GM21526 (cell line): Measurements from ENCODE around the gene DUOXA1.

Experiments used
- ATAC-seq: cut with Tn5 transposase; IDR thresholded peaks from one replicate; pipeline ENCODE4 v1.9.1; 2021; ENCODE audit warnings: moderate library complexity; ENCODE audit not compliant: unreplicated experiment, low FRiP score

DUOXA1 gene, protein sequence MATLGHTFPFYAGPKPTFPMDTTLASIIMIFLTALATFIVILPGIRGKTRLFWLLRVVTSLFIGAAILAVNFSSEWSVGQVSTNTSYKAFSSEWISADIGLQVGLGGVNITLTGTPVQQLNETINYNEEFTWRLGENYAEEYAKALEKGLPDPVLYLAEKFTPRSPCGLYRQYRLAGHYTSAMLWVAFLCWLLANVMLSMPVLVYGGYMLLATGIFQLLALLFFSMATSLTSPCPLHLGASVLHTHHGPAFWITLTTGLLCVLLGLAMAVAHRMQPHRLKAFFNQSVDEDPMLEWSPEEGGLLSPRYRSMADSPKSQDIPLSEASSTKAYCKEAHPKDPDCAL

DNA sequence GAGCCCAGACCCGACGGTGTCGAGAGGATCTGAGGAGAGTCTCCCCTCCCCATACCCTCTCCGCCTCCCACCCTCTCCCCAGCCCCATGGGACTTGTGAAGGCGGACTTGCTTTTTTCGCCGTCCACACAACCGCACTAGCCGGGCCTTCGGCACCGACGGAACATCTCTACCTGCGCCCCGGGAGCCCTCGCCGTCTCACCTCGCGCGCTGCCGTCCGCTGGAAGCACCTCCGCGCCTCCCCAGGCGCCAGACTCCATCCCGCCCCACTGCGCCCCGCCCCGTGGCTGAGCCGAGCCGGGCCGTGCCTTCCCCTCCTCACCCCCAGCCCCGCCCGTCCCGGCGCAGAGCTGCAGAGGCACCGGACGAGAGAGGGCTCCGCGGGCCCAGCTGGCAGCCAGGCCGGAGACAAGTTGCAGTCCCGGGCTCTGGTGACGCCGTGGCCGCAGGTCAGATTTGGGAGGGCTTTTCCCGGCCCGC, at the start of gene DUOXA1, which contains the start of gene DUOX1:
TSS of gene DUOXA1 (minus strand) at position 229 of the 479 bp plus-strand sequence. CDS start 6,865 bp downstream, outside the sequence.
TSS of gene DUOX1 (plus strand) at position 344 of the 479 bp plus-strand sequence. CDS start 1,973 bp downstream, outside the sequence.
- ATAC-seq = no peak

DNA sequence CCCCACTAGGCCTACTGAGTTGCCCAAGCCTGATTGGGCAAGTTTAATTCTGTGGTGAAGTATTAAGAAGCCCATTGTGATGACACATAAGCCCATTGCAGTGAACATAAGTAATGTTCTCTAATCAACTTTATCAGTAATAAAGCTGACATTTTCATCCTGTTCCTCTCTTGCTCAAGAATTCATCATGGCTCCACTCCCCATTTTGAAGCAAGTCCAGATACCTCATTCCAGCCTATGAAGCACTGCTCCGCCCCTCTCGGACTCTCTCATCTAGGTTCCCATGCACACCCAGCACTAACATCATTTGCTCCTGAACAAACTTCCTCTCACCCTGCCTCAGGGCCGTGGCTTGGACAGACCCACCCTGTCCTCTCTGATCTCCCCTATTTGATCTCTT, 47.6 kb upstream of the DUOXA1 start:
- ATAC-seq = no peak

DNA sequence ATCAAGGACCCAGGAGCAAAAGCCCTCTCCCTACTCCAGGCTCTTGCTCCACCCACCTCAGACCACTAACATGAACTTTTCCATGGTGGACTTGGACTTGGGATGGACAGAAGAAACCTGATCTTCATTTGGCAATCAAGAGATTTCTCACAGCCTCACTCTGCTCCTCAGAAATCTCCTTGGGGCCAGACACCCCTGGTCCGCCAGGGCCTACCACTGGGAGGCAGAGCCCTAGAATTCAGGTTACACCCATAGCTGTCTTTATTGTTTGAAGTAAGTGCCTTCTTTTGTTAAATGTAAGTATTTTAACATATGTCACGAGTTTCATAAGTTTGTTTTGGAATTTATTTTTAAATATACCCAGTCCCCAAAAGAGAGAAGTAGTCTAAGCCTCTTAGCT, 44.9 kb upstream of the DUOXA1 start:
- no peak for ATAC-seq

DNA sequence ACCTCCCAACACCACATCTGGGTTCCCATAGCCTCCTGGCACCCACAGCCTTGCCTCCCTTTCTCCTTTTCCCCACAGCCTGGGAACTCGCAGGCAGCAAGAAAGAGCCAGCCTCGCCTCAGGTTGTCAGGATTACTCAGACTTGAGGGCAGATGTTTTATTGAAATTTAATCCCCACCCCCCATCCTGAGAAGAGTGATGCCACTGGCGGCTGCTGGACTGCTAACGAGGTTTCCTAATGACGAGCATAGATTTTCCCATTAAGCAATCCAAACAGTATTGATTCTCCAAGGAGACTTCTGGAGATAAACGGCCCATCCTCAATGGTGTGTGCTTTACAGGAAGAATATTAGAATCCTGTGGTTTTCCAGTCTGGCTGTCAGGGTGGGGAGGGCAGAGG, 44.4 kb upstream of the DUOXA1 start:
- ATAC-seq = no peak

DNA sequence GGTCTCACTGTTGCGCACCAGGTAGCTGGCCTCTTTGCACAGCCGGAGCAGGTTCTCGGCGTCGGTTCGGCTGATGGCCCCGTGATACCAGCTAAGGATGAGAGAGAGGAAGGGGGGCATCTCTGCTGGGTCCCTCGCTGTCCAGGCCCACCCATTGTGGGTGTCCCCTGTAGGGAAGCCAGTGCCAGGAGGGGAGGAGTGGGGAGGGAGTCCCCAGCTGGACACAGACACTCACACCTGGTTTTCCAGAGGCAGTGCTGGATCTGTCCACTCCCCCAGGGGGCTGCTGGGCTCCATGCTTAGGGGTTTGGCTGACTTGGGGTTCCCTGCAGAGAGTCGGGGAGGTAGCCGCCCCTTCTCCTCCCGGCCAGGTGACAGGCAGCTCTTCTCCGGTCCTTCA, 42.2 kb upstream of the DUOXA1 start:
- no peak for ATAC-seq

DNA sequence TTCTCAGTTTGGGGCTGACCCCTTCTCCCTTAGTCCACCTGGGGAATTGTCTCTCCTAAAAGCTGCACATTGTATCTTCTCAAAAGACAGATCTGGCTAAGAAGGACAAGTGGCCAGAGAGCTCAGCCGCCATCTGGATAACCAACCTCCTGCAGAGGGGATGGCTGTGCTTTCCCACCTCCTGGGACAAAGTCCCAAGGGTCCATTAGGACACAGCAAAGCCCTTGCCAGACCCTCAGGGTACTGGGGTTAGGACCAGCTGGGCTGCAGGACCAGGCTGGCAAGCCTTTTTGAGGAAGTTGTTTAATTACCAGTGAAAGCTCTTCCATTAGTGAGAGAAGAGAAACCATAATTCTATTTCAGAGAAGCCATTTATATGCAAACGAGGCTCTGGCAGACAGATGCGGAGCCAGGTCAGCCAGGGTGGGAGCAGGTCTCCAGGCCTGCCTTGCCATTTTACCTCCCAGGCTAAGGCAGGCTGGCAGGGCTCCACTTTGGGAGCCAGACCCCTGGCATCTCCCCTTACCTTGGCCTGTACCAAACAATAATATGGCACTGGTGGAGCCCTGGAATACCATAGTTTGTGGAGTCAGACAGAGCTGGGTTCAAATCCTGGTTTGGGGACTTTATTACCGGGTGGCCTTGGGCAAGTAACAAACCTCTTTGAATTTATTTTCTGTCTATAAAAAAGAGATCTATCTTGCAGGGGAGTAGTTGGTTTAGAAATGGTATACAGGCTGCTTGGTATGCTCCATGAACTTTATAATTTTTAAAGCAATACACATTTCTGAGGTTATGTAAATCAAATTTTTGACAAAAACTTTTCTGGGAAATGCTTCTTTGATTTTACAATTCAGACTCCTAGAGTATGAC, 40.2 kb upstream of the DUOXA1 start:
- ATAC-seq = no peak

DNA sequence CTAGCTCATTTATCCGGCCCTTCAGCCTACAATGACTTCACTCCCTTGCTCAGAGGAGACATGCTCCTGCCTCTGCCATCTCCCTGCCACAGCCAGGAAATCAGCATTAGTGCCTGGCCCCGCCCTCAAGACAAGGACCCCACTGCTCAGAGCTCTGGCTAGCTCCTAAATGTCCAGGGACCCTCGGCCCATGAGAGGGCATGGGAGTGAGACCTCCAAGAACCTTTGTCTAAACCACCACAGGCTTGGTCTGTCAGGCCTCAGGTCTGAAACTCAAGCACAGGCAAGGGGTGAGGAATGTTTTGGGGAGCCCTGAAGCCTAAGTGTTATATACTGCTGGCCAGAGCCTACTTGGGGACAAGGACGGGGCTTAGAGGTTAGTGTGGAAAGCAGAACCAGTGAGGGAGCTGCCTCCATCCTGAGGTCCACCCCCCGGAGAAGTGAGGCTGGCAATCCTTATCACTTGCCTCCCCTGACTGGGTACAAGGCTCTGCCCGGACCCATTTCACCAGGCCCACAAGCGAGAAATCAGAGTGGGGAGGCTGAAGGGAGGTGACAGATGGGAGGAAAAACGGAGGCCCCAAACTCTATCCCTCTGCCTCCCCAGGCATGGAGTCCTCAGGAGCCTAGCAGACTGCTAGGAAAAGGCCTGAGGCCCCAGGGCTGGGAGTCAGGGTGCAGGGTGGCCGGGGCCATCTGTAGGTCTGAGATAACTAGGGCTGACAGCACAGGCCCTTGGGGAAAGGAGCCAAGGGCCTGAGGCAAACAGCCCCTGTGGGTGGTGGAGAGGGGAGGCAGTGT, 39.3 kb upstream of the DUOXA1 start:
- ATAC-seq = no peak

DNA sequence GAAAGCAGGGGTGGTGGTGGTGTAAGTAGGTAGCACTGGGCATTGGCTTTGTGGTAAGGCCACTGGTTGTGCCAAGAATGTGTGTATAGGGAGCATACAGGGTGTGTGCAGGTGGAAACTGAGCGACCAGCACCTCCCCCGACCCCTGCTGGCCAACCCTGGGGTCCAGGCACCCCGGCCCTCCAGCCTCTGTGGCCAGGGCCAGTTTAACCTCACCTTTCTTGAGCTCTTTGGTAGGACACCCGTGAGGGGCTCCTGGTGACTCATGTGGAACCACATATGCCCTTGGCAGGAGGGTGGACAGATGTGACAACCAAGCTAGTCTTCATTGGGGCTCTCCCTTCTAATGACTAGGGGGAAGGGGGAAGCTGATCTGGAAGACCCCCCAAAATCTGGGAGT, 38.6 kb upstream of the DUOXA1 start:
- no peak for ATAC-seq

DNA sequence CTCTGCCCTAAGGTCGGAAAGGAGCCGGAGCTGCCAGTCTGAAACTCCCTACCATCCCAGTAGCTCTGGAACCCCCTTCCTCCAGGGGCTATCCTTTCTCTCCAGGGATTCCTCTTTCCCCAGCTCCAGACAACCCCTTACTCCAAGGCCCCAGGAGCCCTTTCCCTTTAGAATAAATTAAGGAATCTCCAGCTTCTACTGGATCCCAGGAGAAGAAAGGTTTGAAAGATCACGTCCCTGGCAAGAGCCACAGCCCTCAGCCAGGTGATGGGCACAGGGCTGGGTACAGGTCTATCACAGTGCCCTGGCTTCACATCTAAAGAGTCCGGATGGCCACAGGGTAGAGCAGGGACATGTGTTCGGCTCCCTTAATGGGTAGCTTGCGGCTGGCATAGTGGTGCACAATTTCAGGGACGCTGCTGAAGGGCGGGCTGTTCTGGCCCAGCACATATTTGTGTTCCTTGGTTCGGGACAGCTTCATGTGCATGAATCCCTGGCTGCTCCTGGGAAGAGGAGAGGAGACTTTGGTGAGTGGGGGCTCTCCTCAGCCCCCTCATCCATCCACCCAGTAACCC, 38.0 kb upstream of the DUOXA1 start:
- ATAC-seq = no peak

DNA sequence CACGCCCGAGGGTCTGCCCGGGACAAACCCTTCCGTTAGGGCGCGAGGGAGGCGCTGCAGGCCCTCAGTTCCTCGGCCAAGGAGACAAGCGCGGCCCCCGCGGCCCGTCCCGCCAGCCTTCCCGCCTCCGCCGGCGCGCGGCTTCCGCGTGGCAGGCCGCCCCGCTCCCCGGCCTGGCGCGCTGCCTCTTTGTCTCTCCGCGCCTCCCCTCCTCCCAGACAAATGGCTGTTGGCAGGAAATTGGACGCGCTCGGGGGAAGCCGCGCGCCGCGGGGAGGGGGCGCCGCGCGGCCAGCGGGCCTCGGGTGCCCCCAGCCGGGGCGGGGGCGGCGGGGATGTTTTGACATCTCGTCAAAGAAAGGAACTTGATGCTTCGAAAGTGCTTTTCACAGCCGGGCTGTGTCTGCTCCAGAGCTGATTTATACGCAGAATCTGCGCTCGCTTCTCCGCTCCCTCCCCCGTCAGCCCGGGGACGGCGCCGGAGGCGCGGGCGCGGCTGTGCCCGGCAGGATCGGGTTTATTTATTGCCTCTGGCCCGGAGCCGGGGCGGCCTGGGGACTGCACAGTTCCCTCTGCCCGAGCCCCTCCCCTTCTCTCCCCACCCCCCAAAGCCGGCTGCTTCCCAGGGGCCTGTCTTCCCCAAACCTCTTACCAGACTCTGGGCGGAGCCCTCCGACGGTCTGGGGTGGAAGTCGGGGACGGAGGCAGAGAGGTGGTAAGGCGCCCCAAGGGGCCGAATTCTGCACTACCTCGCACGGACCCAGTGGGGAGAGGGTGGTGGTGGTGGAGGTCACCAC, 37.4 kb upstream of the DUOXA1 start:
- peak; percentile 88 for ATAC-seq

DNA sequence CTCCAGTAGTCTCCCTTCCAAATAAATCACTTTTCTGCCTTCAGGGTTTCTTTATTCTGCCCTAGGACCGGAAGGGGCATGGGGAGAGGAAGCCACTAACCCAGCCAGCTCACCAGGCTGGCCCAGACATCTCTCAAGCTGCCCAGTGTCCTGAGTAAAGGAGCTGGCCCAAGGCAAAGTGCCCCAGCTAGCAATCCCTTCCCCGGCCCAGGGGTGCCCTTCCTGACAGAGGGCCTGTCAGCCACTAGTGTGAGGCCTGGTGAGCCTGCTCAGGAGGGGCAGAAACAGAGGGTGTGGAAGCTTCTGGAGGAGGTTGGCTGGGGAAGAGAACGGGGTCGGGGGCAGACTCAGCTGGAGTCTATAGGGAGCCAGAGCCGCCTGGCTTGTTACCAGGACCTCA, 35.9 kb upstream of the DUOXA1 start:
- no peak for ATAC-seq

DNA sequence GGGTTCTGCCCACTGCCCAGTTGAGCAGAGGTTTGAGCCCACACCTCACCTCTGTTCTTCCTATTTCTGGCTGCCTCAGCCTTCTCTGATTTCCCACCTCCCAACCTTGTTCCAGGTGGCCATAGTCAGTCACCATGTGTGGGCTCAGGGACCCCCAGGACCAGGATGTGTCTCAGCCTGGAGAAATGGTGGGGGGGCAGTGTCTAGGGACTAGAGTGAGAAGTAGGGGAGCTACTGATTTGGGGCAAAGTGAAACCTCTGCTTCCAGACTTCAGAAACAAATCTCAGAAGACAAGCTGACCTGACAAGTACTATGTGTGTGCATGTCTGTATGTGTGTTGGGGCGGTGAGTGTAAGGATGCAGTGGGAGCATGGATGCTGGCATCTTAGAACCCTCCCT, 35.2 kb upstream of the DUOXA1 start:
- no peak for ATAC-seq

DNA sequence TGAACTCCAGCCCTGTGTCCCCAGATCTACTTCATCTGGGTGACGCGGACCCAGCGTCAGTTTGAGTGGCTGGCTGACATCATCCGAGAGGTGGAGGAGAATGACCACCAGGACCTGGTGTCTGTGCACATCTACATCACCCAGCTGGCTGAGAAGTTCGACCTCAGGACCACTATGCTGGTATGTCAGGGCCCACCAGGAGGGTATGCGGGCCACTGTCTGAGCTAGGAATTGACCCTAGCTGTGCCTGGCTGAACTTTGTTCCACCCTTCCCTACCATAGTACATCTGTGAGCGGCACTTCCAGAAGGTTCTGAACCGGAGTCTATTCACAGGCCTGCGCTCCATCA, 33.8 kb upstream of the DUOXA1 start:
- no peak for ATAC-seq

DNA sequence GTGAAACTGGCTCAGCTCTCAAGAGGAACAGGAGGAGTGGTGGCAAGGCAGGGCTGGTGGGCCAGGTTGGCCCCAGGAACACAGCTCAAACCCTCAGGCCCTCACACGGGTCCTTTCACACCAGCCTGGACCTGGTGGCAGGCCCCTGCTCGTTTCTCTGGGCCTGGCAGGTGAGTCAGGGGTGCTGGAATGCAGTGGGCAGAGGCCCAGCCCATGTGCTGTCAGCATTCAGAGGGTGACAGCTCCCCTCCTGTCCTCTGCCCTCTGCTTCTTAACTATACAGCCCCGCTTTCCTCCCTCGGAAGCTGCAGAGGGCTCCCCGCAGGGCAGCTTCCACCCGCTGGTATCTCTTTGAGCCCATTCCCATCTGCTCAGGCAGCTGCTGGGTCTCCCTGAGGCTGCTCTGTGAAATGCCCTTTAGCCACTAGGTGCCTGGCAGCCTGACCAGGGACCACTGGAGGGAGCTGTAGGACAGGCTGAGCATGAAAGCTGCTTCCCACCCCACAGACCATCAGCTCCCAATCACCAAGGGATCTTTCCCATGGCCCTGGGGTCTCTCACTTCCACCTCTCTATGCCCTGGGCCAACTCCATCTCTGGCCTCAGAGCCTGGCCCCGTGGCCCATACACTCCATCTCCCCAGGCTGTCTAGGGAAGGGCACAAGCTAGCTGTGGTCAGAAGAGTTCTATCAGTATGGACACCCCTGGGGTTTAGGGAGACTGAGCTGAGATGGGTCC, 33.3 kb upstream of the DUOXA1 start:
- peak; percentile 44 for ATAC-seq

DNA sequence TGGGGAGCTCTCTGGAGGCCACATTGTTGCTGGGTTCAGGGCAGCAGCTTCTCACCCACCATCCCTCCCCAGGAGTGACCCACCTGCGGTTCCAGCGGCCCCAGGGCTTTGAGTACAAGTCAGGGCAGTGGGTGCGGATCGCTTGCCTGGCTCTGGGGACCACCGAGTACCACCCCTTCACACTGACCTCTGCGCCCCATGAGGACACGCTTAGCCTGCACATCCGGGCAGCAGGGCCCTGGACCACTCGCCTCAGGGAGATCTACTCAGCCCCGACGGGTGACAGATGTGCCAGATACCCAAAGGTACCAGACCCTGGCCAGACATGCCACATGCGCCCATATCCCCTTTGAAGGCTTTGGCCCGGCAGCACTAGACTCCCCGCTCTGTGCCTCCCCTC, 32.0 kb upstream of the DUOXA1 start:
- ATAC-seq = no peak

DNA sequence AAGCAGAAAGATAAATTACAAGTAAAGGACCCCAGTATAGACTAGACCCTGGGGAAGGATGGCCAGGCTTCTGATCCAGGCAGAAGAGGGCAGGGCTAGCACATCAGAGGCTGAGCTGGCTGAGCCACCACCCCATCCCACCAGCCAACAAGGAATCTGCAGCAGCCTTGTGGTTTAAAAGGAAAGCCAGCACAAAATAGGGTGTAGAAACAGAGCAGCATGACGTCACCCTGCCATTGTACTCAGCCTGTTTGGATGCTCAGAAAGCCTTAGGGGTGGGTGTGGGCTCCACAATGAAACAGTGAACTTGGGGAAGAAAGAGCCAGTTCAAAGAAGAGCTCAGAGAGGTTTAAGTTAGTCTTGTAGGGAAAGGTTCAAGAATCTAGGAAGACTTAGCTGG, 28.3 kb upstream of the DUOXA1 start:
- ATAC-seq = no peak

DNA sequence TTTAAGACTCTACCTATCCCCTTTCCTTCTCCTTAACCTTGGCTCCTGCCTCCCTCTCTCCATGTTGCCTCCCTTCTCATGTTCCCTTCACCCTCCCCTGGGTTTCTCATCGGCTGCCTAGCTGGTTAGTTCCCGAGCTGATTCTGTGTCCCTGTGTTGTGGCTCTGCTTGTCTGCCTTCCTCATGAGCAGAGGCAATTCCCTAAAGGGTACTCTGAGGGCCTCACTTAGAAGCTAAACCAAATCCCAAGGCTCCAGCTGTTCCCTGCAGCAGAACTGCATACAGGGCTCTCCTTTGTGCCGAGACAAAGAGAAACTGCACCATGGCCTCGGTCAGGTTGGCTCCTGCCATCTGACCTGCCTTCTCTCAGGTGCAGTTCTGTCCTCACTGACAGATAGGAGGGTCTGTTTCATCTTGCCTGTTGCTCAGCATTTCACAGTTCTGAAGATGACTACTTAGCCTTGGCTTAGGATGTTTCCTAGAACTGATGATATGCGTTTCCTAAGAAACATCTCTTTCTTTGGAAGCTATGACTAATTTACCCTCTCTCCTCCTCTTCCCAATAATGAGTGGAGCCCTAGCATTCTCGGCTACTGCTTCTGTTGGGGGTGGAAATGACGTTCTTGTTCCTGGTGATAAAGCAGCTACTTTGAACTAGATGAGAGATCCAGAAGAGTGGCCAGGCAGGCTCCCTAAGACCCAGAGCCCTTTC, 27.2 kb upstream of the DUOXA1 start:
- no peak for ATAC-seq

DNA sequence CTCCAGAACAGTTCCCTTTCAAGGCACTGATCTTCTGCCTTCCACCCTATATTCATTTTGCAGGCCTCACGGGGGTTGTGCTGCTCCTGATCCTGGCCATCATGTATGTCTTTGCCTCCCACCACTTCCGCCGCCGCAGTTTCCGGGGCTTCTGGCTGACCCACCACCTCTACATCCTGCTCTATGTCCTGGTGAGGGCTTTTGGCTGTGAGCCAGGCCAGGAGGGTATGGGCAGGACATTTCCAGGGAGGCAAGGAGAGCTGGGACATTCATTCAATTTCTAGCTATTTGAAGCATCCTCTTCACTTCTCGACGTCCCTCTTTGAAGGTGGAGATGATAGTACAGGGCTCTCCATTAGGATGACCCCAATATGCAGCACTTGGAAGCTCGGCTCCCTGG, 26.1 kb upstream of the DUOXA1 start:
- no peak for ATAC-seq
